ENCODE results near the gene KAZN. TPM values are rescaled to one million over a fixed set of nuclear protein-coding genes. Genes with fewer than 3 reads are reported as not detected.

Gene KAZN
- polyA plus RNA-seq, 1 donor from 2014 or later = 20.6 TPM

DNA sequence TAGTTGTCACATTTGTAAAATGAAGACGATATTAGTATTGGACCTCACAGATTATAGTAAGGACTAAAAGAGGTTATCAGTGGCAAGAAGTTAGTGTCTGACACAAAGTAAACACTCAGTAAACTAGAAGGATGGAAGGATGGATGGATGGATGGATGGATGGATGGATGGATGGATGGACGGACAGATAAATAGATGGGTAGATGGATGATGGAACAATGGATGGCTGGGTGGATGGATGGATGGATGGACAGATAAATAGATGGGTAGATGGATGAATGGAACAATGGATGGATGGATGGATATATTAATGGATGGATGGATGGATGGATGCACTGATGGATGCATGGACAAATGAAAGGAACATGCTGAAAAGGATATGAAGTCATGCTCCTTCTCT, 22.3 kb upstream of the KAZN start:
- H2AFZ ChIP-seq (ENCODE audit: low read depth, low read length) = no peak overlapping the region
- no peak overlapping the region for H3K4me2 ChIP-seq (ENCODE audit: low read length)
- H3K27me3 ChIP-seq (ENCODE audit: insufficient read depth, low read depth, low read length) = no peaks in the 10 kb centered on the region
- H3K9me3 ChIP-seq (ENCODE audit: low read length) = no peaks in the 10 kb centered on the region
- H3K4me3 ChIP-seq (ENCODE audit: low read length) = no peak overlapping the region
- H3K27ac ChIP-seq (ENCODE audit: low read length) = no peak overlapping the region
- H3K9me2 ChIP-seq (ENCODE audit: insufficient read depth, low read length) = no peaks in the 10 kb centered on the region
- no peaks in the 10 kb centered on the region for H3K36me3 ChIP-seq (ENCODE audit: insufficient read depth, low read length)
- no peak for TF ChIP-seq EP300 (conservative IDR thresholded peaks at IDR 0.05; ENCODE audit: poor library complexity, severe bottlenecking)
- TF ChIP-seq TAF1 (IDR thresholded peaks at IDR 0.05; ENCODE audit: low read depth) = no peak
- TF ChIP-seq, protein P1, sequence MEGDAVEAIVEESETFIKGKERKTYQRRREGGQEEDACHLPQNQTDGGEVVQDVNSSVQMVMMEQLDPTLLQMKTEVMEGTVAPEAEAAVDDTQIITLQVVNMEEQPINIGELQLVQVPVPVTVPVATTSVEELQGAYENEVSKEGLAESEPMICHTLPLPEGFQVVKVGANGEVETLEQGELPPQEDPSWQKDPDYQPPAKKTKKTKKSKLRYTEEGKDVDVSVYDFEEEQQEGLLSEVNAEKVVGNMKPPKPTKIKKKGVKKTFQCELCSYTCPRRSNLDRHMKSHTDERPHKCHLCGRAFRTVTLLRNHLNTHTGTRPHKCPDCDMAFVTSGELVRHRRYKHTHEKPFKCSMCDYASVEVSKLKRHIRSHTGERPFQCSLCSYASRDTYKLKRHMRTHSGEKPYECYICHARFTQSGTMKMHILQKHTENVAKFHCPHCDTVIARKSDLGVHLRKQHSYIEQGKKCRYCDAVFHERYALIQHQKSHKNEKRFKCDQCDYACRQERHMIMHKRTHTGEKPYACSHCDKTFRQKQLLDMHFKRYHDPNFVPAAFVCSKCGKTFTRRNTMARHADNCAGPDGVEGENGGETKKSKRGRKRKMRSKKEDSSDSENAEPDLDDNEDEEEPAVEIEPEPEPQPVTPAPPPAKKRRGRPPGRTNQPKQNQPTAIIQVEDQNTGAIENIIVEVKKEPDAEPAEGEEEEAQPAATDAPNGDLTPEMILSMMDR (IDR thresholded peaks at IDR 0.05; ENCODE audit: poor library complexity, severe bottlenecking) = no peak
- TF ChIP-seq, protein P2, sequence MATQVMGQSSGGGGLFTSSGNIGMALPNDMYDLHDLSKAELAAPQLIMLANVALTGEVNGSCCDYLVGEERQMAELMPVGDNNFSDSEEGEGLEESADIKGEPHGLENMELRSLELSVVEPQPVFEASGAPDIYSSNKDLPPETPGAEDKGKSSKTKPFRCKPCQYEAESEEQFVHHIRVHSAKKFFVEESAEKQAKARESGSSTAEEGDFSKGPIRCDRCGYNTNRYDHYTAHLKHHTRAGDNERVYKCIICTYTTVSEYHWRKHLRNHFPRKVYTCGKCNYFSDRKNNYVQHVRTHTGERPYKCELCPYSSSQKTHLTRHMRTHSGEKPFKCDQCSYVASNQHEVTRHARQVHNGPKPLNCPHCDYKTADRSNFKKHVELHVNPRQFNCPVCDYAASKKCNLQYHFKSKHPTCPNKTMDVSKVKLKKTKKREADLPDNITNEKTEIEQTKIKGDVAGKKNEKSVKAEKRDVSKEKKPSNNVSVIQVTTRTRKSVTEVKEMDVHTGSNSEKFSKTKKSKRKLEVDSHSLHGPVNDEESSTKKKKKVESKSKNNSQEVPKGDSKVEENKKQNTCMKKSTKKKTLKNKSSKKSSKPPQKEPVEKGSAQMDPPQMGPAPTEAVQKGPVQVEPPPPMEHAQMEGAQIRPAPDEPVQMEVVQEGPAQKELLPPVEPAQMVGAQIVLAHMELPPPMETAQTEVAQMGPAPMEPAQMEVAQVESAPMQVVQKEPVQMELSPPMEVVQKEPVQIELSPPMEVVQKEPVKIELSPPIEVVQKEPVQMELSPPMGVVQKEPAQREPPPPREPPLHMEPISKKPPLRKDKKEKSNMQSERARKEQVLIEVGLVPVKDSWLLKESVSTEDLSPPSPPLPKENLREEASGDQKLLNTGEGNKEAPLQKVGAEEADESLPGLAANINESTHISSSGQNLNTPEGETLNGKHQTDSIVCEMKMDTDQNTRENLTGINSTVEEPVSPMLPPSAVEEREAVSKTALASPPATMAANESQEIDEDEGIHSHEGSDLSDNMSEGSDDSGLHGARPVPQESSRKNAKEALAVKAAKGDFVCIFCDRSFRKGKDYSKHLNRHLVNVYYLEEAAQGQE (IDR thresholded peaks at IDR 0.05; ENCODE audit: borderline replicate concordance) = no peak
- no peak for TF ChIP-seq SMC3 (conservative IDR thresholded peaks at IDR 0.05; ENCODE audit: poor library complexity)
- no peak for TF ChIP-seq MXI1 (conservative IDR thresholded peaks at IDR 0.05; ENCODE audit: poor library complexity, severe bottlenecking)
- no peak for TF ChIP-seq RAD21 (conservative IDR thresholded peaks at IDR 0.05)
- no peak for TF ChIP-seq EZH2 (IDR thresholded peaks at IDR 0.05; ENCODE audit: borderline replicate concordance, insufficient read depth, low read length, poor library complexity, severe bottlenecking)
- TF ChIP-seq POLR2AphosphoS5 (IDR thresholded peaks at IDR 0.05) = no peak
- H3F3A ChIP-seq (ENCODE audit: insufficient read depth, low read length, poor library complexity, severe bottlenecking) = no peaks in the 10 kb centered on the region
- H3K9ac ChIP-seq (ENCODE audit: low read length) = no peak overlapping the region
- no peaks in the 10 kb centered on the region for H3K79me2 ChIP-seq (replicated peaks; ENCODE audit: insufficient read depth, low read length)
- no peaks in the 10 kb centered on the region for H4K20me1 ChIP-seq (ENCODE audit: insufficient read depth)

DNA sequence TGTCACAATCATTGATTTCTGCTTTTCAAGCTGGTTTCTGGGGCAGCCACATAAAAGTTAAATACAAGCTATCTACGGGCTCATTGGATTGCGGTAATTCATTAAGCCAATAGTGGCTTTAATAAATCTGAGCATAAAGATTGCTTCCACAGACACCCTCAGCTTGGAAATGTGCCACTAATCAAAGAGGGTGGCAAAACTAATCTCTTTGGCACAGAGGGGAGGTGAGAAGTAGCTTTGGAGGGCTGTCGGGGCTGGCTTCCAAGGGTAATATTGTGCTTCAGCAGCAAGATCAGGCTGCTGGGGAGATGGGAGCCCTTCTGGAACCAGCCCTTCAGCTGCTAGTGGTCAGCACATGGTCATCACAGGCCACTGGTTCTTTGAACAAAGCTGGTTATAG, 21.2 kb upstream of the KAZN start:
- TF ChIP-seq, protein P1 (IDR thresholded peaks at IDR 0.05; ENCODE audit: poor library complexity, severe bottlenecking) = no peak
- TF ChIP-seq SMC3 (conservative IDR thresholded peaks at IDR 0.05; ENCODE audit: poor library complexity) (no peak), EP300 (conservative IDR thresholded peaks at IDR 0.05; ENCODE audit: poor library complexity, severe bottlenecking) (no peak), POLR2AphosphoS5 (IDR thresholded peaks at IDR 0.05) (no peak), RAD21 (conservative IDR thresholded peaks at IDR 0.05) (no peak)
- no peaks in the 10 kb centered on the region for H3K27me3 ChIP-seq (ENCODE audit: insufficient read depth, low read depth, low read length)
- H3K9me2 ChIP-seq (ENCODE audit: insufficient read depth, low read length) = no peaks in the 10 kb centered on the region
- no peaks in the 10 kb centered on the region for H4K20me1 ChIP-seq (ENCODE audit: insufficient read depth)
- no peak overlapping the region for H2AFZ ChIP-seq (ENCODE audit: low read depth, low read length)
- H3K36me3 ChIP-seq (ENCODE audit: insufficient read depth, low read length) = no peaks in the 10 kb centered on the region
- H3K9me3 ChIP-seq (ENCODE audit: low read length) = no peaks in the 10 kb centered on the region
- H3K4me2 ChIP-seq (ENCODE audit: low read length) = no peak overlapping the region
- H3K79me2 ChIP-seq (replicated peaks; ENCODE audit: insufficient read depth, low read length) = no peaks in the 10 kb centered on the region
- H3F3A ChIP-seq (ENCODE audit: insufficient read depth, low read length, poor library complexity, severe bottlenecking) = no peaks in the 10 kb centered on the region
- H3K4me3 ChIP-seq (ENCODE audit: low read length) = no peak overlapping the region
- H3K9ac ChIP-seq (ENCODE audit: low read length) = no peak overlapping the region
- no peak overlapping the region for H3K27ac ChIP-seq (ENCODE audit: low read length)
